Activated CD4-positive, CD25-positive, alpha-beta regulatory T cell treated with anti-CD3 and anti-CD28 coated beads, Interleukin-2, amount 50 U/mL, for 24 hours (primary cell): ENCODE results near the gene MEGF6.

Experiments used
- ATAC-seq, 2 donors: fragments of 150-1000 bp; cut with Tn5 transposase; one replicate each; pipeline ENCODE4 v1.10.0; 2021; ENCODE audit warnings: mild to moderate bottlenecking in 1 of 2, moderate library complexity in 1 of 2

Gene MEGF6

GRCh38 chr1:3645666-3646355 lies 34.5 kb upstream of the MEGF6 start:
- ATAC-seq: no peak

DNA sequence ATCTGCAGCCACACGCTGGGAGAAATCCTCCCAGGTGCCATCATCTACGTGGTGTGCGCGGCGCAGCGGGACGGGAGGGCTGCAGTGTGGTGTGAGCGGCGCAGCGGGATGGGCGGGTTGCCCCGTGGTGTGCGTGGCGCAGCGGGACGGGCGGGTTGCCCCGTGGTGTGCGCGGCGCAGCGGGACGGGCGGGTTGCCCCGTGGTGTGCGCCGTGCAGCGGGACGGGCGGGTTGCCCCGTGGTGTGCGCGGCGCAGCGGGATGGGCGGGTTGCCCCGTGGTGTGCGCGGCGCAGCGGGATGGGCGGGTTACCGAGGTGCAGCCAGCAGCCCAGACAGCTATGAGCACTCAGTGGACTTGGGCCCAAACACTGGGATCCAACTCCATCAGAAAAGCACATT lies 33.9 kb upstream of the MEGF6 start:
- ATAC-seq: no peak

- ATAC-seq: no peak
These were observed 33.0 kb upstream of the MEGF6 start for GRCh38 chr1:3644273-3644672.

DNA sequence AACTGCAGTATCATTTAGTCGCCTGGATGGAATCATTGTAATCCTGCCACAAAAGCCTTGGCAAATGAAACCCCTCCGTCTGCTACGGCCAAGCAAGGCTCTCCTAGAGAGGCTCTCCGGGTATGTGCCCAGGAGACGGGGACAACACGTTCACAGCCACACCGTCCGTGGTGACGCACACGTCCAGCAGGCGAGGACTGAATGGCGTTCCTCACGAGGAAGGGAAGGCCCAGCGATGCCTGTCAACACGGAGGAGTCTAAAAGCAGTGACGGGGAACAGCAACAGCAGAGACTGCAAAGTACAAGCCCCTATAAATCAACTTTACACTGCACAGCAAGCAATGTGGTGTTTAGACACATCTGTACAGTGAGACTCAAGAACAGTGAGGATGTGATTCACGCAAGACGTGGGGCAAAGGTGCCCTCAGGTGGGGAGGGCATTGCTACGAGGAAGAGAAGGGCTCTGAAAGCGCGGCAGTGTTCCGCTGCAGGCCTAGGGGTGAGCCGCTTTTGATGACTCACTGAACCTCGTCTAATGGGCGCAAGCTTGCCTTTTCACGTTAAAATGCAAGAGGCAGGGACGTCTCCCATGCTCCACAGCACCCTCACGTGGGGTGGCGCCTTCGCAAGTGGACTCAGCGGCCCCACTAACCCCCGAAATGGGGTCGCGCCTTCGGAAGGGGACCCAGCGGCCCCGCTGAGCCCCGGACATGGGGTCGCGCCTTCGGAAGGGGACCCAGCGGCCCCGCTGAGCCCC lies 31.8 kb upstream of the MEGF6 start:
- ATAC-seq: no peak

DNA sequence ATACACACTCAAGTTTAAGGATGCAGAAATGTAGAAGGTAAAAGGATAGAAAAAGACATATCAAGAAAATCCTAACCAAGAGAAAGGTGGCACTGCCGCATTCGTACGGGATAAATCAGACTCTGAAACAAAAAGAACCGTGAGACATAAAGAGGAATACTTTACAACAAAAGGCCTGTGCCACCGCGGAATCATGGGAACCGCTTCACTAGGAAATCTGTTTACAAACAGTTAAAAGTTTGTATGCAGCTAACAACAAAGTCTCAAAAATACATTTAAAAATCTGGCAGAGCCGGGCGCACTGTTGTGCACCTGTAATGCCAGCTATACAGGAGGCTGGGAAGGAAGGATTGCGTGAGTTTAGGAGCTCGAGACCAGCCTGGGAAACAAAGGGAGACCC lies 30.5 kb upstream of the MEGF6 start:
- no peak for ATAC-seq

GRCh38 chr1:3641046-3641760 lies 29.9 kb upstream of the MEGF6 start:
- ATAC-seq: no peak

- ATAC-seq: no peak
These were observed 29.0 kb upstream of the MEGF6 start for GRCh38 chr1:3640121-3640837.

DNA sequence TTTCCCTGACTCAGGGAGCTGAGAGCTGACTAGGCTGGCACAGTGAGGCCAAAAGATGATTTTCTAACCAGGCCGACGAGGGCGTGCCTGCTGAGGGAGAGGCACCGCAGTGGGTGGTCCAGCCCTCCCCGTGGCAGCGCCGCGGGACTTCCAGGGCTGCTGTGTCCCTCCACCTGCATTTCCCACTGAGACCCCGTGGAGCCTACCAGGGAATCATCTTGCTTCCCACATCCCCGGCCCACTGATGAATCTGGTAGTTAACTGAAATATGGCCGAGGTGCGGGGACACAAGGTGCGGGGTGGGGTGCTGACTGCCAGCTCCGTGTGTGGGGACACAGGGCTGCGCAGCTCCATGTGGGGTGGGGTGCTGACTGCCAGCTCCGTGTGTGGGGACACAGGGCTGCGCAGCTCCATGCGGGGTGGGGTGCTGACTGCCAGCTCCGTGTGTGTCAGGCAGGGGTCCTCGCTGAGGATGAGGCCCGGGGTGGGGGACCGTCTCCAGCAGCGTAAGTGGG lies 28.1 kb upstream of the MEGF6 start:
- no peak for ATAC-seq

GRCh38 chr1:3638676-3639075 lies 27.4 kb upstream of the MEGF6 start:
- no peak for ATAC-seq

- no peak for ATAC-seq
These were observed 26.7 kb upstream of the MEGF6 start for GRCh38 chr1:3638027-3638426.

DNA sequence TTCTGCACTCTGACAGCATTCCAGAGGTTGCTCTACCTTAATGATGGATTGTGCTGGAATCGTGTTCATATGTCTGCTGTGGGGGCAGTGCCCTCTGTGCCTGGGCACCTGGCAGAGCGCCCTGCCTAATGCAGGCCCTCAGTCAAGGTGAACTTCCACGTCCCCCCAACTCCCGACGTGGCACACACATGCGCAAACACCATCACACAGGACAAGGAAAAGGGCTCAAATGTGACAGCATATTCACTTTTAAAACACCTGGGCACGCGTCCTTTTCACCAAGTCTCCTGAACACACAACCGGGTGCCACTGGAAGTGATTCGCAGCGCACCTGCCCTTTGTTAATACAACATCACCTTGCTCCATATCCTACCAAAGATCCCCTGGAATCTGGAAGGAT lies 25.2 kb upstream of the MEGF6 start:
- ATAC-seq: no peak

DNA sequence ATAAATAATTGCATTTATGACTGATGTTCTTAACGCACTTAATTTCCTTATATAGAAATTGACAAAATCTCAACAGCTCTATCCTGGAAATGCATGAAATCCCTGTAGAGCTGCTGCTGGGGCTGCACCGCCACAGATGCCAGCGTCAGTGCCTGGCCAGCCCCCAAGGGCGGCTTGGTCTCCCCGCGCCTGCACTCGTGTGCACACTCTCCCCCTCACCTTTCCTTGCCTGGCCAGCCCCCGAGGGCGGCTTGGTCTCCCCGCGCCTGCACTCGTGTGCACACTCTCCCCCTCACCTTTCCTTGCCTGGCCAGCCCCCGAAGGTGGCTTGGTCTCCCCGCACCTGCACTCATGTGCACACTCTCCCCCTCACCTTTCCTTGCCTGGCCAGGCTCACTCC lies 24.8 kb upstream of the MEGF6 start:
- ATAC-seq: no peak

- ATAC-seq: no peak
These were observed 22.9 kb upstream of the MEGF6 start for GRCh38 chr1:3634059-3634800.

- ATAC-seq: no peak
These were observed 22.2 kb upstream of the MEGF6 start for GRCh38 chr1:3633344-3634058.

- ATAC-seq: no peak
These were observed 21.5 kb upstream of the MEGF6 start for GRCh38 chr1:3632716-3633343.

DNA sequence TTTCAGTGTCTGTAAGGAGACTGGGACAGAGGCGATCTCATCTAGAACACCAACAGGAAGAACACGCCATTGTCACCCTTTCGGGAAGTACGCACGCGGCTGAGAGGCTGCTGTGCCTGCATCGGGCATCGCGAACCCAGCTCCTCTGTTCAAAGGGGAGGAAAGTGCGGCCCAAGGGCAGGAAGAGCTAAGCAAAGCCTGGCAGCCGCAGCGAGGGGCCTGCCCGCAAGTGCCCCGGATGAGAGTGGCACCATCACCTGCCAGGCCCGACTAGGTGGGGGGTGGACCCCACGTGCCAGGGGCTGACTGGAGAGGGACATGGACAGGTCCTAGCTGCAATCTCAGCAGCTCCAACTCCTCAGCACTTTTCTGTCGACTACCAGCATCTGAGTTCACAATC lies 21.0 kb upstream of the MEGF6 start:
- ATAC-seq: no peak

DNA sequence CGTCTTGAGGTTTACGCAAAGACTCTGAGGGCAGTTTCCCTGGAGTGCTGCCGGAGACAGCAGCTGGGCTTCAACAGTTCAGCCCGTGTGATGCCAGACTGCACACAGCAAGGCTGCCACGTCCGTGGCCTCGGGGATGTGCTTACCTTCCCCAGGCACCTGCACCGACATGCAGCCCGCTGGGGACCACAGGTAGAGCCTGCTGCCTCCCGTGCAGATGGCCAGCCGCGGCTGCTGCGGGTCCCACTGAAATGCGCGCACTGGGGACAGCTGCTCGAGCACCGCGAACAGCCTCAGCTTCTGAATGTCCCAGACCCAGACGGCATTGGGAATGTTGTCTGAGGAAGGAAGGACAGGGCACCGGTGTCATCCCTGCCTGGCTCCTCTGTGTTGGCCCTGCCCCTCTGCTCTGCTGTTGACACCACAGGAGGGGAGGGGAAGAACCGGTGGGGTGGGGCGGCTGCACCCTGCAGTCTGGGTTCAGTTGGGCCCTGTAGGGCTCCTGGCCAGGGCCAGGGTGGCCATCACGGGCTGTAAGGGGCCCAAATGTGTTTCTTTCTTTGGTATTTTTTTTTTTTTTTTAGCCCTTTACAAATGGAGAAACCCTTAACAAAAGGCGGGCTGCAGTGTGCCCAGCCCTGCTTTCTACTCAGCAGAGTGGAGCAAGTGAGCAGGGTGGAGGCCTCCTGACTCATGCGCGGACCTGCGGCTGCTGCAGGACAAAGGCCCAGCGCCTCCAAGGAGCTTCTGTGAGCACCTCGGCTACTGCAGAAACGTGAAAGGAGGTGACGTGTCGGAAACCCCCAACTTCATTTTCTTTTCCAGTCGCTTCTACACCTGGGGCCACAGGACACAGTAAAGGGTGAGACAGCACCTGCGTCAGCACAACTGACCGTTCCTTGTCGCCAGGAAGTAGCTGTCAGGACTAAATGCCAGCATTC lies 20.3 kb upstream of the MEGF6 start:
- no peak for ATAC-seq

DNA sequence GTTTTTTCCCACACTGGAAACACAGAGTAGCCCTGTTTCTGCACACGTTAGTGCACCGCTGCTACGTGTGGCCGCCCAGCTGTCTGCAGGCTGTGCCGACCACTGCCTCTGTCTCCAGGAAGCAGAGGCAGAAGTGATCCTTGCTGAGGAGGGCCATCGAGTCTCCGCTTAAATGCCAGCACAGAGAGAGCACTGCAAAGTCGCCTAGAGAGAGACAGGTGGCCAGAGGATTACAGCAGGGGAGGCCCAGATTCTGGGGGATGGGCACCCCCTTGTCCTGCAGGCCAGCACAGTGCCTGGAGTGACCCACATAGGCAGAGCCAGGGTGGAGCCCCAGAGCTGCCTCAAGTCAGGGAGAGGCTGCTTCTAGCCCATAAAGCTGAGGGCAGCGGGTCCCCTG lies 19.6 kb upstream of the MEGF6 start:
- ATAC-seq: no peak

DNA sequence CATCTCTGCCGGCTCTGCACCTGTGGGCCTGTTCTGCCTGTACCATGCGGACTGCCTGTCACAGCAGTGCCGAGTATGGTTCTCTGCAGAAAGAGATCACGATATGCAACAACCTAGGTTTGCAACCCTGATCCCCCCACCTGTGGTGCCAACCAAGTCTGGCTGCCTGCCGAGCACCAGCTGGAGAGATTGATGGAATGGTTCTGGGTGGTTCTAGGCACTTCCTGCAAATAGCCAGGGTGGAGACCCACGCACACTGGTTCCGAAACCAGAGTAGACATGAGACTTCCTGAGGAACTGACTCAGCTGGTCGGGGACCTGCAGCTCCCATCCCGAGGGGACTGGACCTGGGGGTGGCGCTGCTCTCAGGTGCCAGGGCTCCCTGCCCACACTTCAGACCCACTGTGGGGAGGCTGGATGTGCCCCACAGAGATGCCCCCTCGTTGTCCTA lies 18.9 kb upstream of the MEGF6 start:
- ATAC-seq: no peak
